SK-N-MC (cell line): Measurements from ENCODE around the gene PCDHB8.
"Not testable (repeated sequence)": the region's sequence is repeated elsewhere in the genome, so short reads cannot be mapped to it uniquely, and the experiment has no call there.

ENCODE experiments used
- DNase-seq: peaks from one replicate; pipeline ENCODE4 v3.0.0-alpha.2; 2011; ENCODE audit warnings: low read depth, low spot score
- H3K27ac ChIP-seq: fragments of 200-600 bp; sonication (generic); 2 replicates; pipeline ENCODE4 v1.5.1; 2016; ENCODE audit warnings: mixed run types
- H3K36me3 ChIP-seq: fragments of 200-600 bp; sonication (generic); 2 replicates; pipeline ENCODE4 v1.6.1; 2017; ENCODE audit warnings: antibody characterized with exemption, low read length, mixed read lengths; ENCODE audit not compliant: insufficient read depth
- H3K4me3 ChIP-seq: fragments of 200-600 bp; sonication (generic); 2 replicates; pipeline ENCODE4 v1.5.1; 2016
- H3K9ac ChIP-seq: fragments of 200-600 bp; sonication (generic); 2 replicates; pipeline ENCODE4 v1.8.0; 2017; ENCODE audit warnings: mixed run types, mixed read lengths; ENCODE audit not compliant: insufficient read length
- H3K9me3 ChIP-seq: fragments of 200-600 bp; sonication (generic); 2 replicates; pipeline ENCODE4 v1.6.1; 2017; ENCODE audit warnings: low read depth, mild to moderate bottlenecking, antibody characterized with exemption, low read length, moderate library complexity, mixed read lengths
- EZH2 ChIP-seq: fragments of 200-600 bp; sonication (generic); IDR thresholded peaks from one replicate; pipeline ENCODE4 v1.6.1; 2017; ENCODE audit warnings: antibody characterized with exemption
- FOXP2 ChIP-seq: optimal IDR thresholded peaks from 2 replicates; pipeline ENCODE3; 2011; ENCODE audit warnings: mild to moderate bottlenecking, moderate library complexity; ENCODE audit not compliant: insufficient read depth; ENCODE audit errors: extremely low read length, control extremely low read depth
- POLR2AphosphoS5 ChIP-seq: IDR thresholded peaks from 2 replicates; pipeline ENCODE4 v1.6.1; 2012; ENCODE audit warnings: mild to moderate bottlenecking, low read depth, low read length, borderline replicate concordance

Gene PCDHB8

GRCh38 chr5:141182248-141182647, 4.7 kb downstream of the PCDHB8 start, which contains the start of gene PCDHB16:
Gene PCDHB16 (plus strand): TSS chr5:141182387. CDS start chr5:141182560, 173 bp downstream.
- no peaks in the 10 kb centered on the region for H3K9me3 ChIP-seq
- TF ChIP-seq EZH2 (no peak), FOXP2 (no peak), POLR2AphosphoS5 (peak; percentile 44; the same call in 1 of the 2 replicates)
- peak within 1 kb of the TSS; percentile 77 for H3K4me3 ChIP-seq
- peak within 1 kb of the TSS; percentile 76 for H3K9ac ChIP-seq
- no peaks in the 10 kb centered on the region for H3K36me3 ChIP-seq
- peak; percentile 68 for DNase-seq
- no peak within 1 kb of the TSS for H3K27ac ChIP-seq

- not testable (repeated sequence) for H3K27ac ChIP-seq, H3K4me3 ChIP-seq, H3K9ac ChIP-seq, H3K9me3 ChIP-seq, H3K36me3 ChIP-seq, DNase-seq
Observed at GRCh38 chr5:141184117-141184855, 6.7 kb downstream of the PCDHB8 start.

- Histone ChIP-seq H3K9ac (peak within 1 kb of the TSS; percentile 66), H3K4me3 (peak within 1 kb of the TSS; percentile 66), H3K9me3 (no peaks in the 10 kb centered on the region)
Observed at GRCh38 chr5:141186897-141187512, 9.4 kb downstream of the PCDHB8 start, which contains the start of gene PCDHB9. Gene PCDHB9 (plus strand): TSS chr5:141187161. CDS start chr5:141187319, 158 bp downstream.

GRCh38 chr5:141188682-141189081, 11.1 kb downstream of the PCDHB8 start:
- H3K27ac ChIP-seq, H3K9me3 ChIP-seq, H3K4me3 ChIP-seq: not testable (repeated sequence)

More at GRCh38 chr5:141186897-141187512, 9.4 kb downstream of the PCDHB8 start, which contains the start of gene PCDHB9:
- Histone ChIP-seq H3K27ac (no peak within 1 kb of the TSS), H3K36me3 (no peaks in the 10 kb centered on the region)
- DNase-seq: no peak
- TF ChIP-seq POLR2AphosphoS5 (no peak), FOXP2 (no peak), EZH2 (no peak)

GRCh38 chr5:141189131-141189530, 11.5 kb downstream of the PCDHB8 start:
- not testable (repeated sequence) for H3K9me3 ChIP-seq, H3K4me3 ChIP-seq, DNase-seq, H3K27ac ChIP-seq, H3K36me3 ChIP-seq, H3K9ac ChIP-seq

More at GRCh38 chr5:141188682-141189081, 11.1 kb downstream of the PCDHB8 start:
- H3K36me3 ChIP-seq, H3K9ac ChIP-seq, DNase-seq: not testable (repeated sequence)

GRCh38 chr5:141192110-141192725, 14.6 kb downstream of the PCDHB8 start, which contains the start of gene PCDHB10:
Gene PCDHB10 (plus strand): TSS chr5:141192353. CDS start chr5:141192553, 200 bp downstream.
- DNase-seq: no peak
- Histone ChIP-seq H3K27ac (no peak within 1 kb of the TSS), H3K9ac (no peak within 1 kb of the TSS), H3K4me3 (no peak within 1 kb of the TSS), H3K36me3 (no peaks in the 10 kb centered on the region), H3K9me3 (no peaks in the 10 kb centered on the region; the same call in 1 of the 2 replicates)
- TF ChIP-seq POLR2AphosphoS5: no peak
- TF ChIP-seq FOXP2: no peak
- no peak for TF ChIP-seq EZH2

GRCh38 chr5:141194332-141194731, 16.7 kb downstream of the PCDHB8 start:
- H3K36me3 ChIP-seq, H3K9ac ChIP-seq, H3K27ac ChIP-seq, DNase-seq, H3K4me3 ChIP-seq, H3K9me3 ChIP-seq: not testable (repeated sequence)

- H3K4me3 ChIP-seq: no peak overlapping the region
- H3K36me3 ChIP-seq: no peaks in the 10 kb centered on the region
- H3K9ac ChIP-seq: no peak overlapping the region
- TF ChIP-seq FOXP2: no peak
- no peak for TF ChIP-seq POLR2AphosphoS5
- TF ChIP-seq EZH2: no peak
- H3K9me3 ChIP-seq: no peaks in the 10 kb centered on the region; the same call in 1 of the 2 replicates
- H3K27ac ChIP-seq: no peak overlapping the region
- DNase-seq: no peak
Observed at GRCh38 chr5:141196363-141196762, 18.8 kb downstream of the PCDHB8 start.
